NCI-H2227 treated with DMSO at 0.1 percent for 48 hours (cell line): ENCODE measurements around the gene XKRX.

Experiments
- DNase-seq: peaks from one replicate; lab custom pipeline; 2025; lab: John Stamatoyannopoulos, UW

The XKRX gene

GRCh38 chrX:100928660-100929613, at the start of gene XKRX:
XKRX (minus strand) TSS chrX:100928917; CDS start chrX:100928304, 613 bp downstream.
- no peak for DNase-seq

GRCh38 chrX:100976211-100976610, 47.5 kb upstream of the XKRX start:
- DNase-seq = no peak

GRCh38 chrX:100975212-100975611, 46.5 kb upstream of the XKRX start:
- no peak for DNase-seq

- DNase-seq = no peak
Measured at GRCh38 chrX:100973411-100973810, 44.7 kb upstream of the XKRX start.

GRCh38 chrX:100969936-100970335, 41.2 kb upstream of the XKRX start:
- no peak for DNase-seq

- DNase-seq = no peak
Measured at GRCh38 chrX:100969408-100969807, 40.7 kb upstream of the XKRX start, which contains the start of gene ARL13A. ARL13A (plus strand) TSS chrX:100969708; CDS start chrX:100973690, 3,982 bp downstream.

- no peak for DNase-seq
Measured at GRCh38 chrX:100964362-100964761, 35.6 kb upstream of the XKRX start.

- DNase-seq = no peak
Measured at GRCh38 chrX:100962811-100963210, 34.1 kb upstream of the XKRX start.

GRCh38 chrX:100948557-100948956, 19.8 kb upstream of the XKRX start:
- no peak for DNase-seq

- DNase-seq = no peak
Measured at GRCh38 chrX:100946299-100946927, 17.7 kb upstream of the XKRX start.

- DNase-seq = no peak
Measured at GRCh38 chrX:100944601-100945000, 15.9 kb upstream of the XKRX start.

- no peak for DNase-seq
Measured at GRCh38 chrX:100939333-100939732, 10.6 kb upstream of the XKRX start.

GRCh38 chrX:100935767-100936166, 7.0 kb upstream of the XKRX start:
- no peak for DNase-seq

GRCh38 chrX:100931925-100932285, 3.2 kb upstream of the XKRX start:
- no peak for DNase-seq

- no peak for DNase-seq
Measured at GRCh38 chrX:100931218-100931924, 2.7 kb upstream of the XKRX start.

GRCh38 chrX:100926453-100926852, 2.3 kb downstream of the XKRX start:
- DNase-seq = no peak

GRCh38 chrX:100924375-100924774, 4.3 kb downstream of the XKRX start:
- DNase-seq = no peak

GRCh38 chrX:100915562-100915961, 13.2 kb downstream of the XKRX start:
- DNase-seq = no peak

GRCh38 chrX:100913111-100913510, 15.6 kb downstream of the XKRX start:
- no peak for DNase-seq

GRCh38 chrX:100911731-100912130, 17.0 kb downstream of the XKRX start:
- no peak for DNase-seq

- DNase-seq = no peak
Measured at GRCh38 chrX:100905620-100906019, 23.1 kb downstream of the XKRX start.

GRCh38 chrX:100904433-100904832, 24.3 kb downstream of the XKRX start:
- no peak for DNase-seq
